ENCODE measurements around the gene WARS2. TPM values are rescaled to one million over a fixed set of nuclear protein-coding genes. Genes with fewer than 3 reads are reported as not detected.

Gene WARS2
- total and polyA plus RNA-seq, 3 experiments from 2014 or later: 15.5 to 19.4 (median 18.1) TPM

DNA sequence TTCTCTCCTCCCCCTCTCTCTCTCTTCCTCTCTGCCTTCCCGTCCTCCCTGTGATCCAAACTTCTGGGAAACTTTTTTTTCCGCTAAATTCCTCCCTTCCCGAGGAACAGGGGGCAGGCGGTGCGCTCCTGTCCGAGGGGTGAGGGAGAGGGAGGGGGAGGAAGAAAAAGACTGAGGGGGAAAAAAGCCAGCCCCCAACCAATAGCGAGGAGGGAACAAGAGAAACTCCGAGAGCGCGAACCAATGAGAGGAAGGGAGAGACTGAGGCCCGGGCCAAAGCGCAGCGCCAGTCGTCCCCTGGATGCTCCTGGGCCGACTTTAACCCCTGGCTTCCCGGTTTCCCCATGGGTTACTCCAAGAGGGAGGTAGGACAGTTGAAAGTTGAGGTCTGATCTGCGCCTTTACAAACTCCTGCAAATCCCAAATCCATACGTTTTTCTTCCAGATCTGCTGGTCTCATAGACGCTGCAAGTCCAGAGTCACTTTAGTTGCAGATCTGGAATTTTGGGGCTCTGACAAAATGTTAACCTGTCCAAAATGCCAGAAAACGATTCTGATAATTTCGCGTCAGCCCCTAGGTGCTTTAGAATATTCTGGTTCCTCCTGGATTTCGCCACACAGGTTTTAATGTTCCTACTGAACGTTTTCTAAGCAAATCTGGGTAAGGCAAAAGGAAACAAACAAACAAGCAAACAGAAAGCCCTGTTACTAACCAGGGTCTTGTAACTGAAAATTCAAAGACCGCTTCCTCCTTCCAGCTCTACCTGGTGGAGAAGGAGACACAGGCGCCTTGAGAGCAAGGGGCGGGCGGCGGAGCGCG, 152.1 kb downstream of the WARS2 start, which contains the start of gene TBX15:
Gene TBX15 (minus strand): TSS at position 158 of the 820 bp plus-strand sequence. CDS start 548 bp downstream, outside the sequence.
- CTCF ChIA-PET: no interaction called here

DNA sequence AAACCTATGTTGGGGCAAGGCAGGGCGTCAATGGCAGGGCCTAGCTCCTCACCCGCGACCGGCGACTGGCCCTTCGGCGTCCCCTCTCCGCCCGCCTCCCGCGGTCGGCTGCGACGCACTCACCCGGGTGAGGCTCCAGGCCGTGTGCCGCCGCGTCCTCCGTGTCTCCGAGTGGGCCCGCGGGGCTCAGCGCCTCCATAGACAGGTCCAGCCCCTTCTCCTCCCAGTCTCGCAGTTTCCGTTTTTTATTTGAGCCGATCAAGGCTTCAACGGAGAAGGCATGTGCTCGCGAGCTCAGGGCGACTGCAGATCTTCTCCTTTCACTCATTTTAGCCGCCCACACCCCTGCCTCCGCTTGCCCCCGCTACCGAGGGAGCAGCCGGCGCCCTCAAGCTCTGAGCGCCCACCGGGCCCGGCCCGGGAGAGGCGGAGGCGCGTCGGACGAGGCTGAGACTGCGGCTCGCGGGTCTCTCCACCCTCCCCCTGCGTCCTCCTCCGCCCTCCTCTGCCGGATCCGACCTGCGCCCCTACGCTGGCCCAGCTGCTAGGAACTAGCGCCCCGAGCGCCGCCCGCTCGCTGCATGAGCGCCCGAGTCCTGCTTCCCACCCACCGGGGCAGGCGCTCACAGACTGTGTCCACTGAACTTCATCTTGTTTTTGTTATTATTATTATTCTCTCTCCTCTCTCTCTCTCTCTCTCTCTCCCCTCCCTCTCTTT, 152.8 kb downstream of the WARS2 start:
- Mint-ChIP-seq H3K9me3 (peaks cover 0 to 51% (median 41%) of the 10 kb centered on the region in 5 donors), H3K27me3 (peaks cover 87 to 96% of the 10 kb centered on the region in 2 donors), H3K4me3 (peak overlapping the region in 2 of 7 donors; percentile 50 to 63), H3K27ac (no peak overlapping the region), H3K36me3 (peaks cover 0 to 9% (median 0%) of the 10 kb centered on the region in 3 donors), H3K4me1 (peaks cover 18 to 23% (median 20%) of the 10 kb centered on the region in 3 donors)
- no peak for DNase-seq
- Histone ChIP-seq H3K4me3 (ENCODE audit: low read length) (no peak overlapping the region), H3K4me1 (ENCODE audit: insufficient read depth, low read length) (no peaks in the 10 kb centered on the region), H3K9me3 (ENCODE audit: low read length) (no peaks in the 10 kb centered on the region), H3K36me3 (ENCODE audit: insufficient read depth, low read length) (no peaks in the 10 kb centered on the region), H3K27ac (ENCODE audit: low read depth, low read length) (no peak overlapping the region), H3K27me3 (ENCODE audit: insufficient read depth, low read length, poor library complexity, severe bottlenecking) (peaks cover 60% of the 10 kb centered on the region)
- ChIA-PET POLR2A (no interaction called here), CTCF (no interaction called here)

More for the DNA sequence above, 152.1 kb downstream of the WARS2 start, which contains the start of gene TBX15:
- H3K27me3 ChIP-seq (ENCODE audit: insufficient read depth, low read length, poor library complexity, severe bottlenecking): peaks cover 53% of the 10 kb centered on the region
- H3K4me1 Mint-ChIP-seq: peaks cover 18 to 23% (median 20%) of the 10 kb centered on the region in 3 donors
- POLR2A ChIA-PET: no interaction called here
- H3K27ac ChIP-seq (ENCODE audit: low read depth, low read length): no peak within 1 kb of the TSS
- H3K4me1 ChIP-seq (ENCODE audit: insufficient read depth, low read length): no peaks in the 10 kb centered on the region
- H3K36me3 ChIP-seq (ENCODE audit: insufficient read depth, low read length): no peaks in the 10 kb centered on the region
- peaks cover 0 to 47% (median 37%) of the 10 kb centered on the region in 5 donors for H3K9me3 Mint-ChIP-seq
- H3K27ac Mint-ChIP-seq: no peak within 1 kb of the TSS
- peak within 1 kb of the TSS in 5 of 7 donors; percentile 23 to 63 (median 50) for H3K4me3 Mint-ChIP-seq
- H3K27me3 Mint-ChIP-seq: peaks cover 85 to 91% of the 10 kb centered on the region in 2 donors
- peaks cover 0 to 9% (median 0%) of the 10 kb centered on the region in 3 donors for H3K36me3 Mint-ChIP-seq
- no peaks in the 10 kb centered on the region for H3K9me3 ChIP-seq (ENCODE audit: low read length)
- H3K4me3 ChIP-seq (ENCODE audit: low read length): no peak within 1 kb of the TSS
- no peak for DNase-seq

DNA sequence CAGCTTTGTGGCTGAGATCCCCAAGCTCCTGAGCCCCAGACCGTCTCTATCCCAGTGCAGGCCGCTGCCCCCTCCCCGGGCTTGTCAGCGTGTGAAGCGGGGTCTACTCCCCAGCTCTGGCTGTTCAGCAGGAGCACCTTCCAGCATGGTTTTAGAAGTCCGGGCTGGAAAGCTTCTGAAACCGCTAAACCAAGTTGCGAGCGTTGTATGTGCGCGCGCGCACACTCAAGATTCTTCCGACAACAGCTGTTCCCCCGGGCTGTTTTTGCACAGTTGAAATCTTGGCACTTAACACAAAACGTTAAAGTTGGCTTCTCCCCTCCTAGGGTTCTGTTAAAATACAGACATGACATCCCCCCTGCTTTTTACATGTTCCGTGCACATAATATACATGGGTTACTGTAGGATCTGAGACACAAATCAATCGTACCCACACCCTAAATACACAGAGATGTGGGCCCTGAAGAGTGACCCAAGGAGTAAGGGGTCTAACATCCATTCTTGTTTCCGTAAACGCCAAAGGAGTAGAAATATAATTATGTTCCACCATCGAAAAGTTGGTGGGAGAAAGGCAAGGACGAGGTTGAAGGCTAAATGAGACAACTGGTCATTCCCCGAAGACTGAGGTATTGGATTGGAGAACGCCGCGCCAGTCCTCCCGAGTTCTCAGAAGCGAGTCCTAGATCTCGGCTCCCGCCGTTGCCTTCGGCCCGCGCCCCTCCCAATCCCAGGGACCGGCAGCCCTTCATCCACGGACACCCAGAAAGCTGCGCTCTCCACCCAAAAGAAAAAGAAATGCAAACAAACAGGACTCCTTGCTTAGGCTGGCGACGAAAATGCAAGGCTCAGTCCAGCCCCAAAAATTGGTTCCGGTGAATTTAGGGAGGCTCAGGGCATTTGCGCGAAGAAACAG, 153.6 kb downstream of the WARS2 start:
- H3K4me1 Mint-ChIP-seq: peaks cover 17 to 23% (median 20%) of the 10 kb centered on the region in 3 donors
- no peaks in the 10 kb centered on the region for H3K4me1 ChIP-seq (ENCODE audit: insufficient read depth, low read length)
- peaks cover 0 to 9% (median 0%) of the 10 kb centered on the region in 3 donors for H3K36me3 Mint-ChIP-seq
- no peaks in the 10 kb centered on the region for H3K9me3 ChIP-seq (ENCODE audit: low read length)
- peaks cover 60% of the 10 kb centered on the region for H3K27me3 ChIP-seq (ENCODE audit: insufficient read depth, low read length, poor library complexity, severe bottlenecking)
- H3K9me3 Mint-ChIP-seq: peaks cover 0 to 45% (median 41%) of the 10 kb centered on the region in 5 donors
- peaks cover 86 to 96% of the 10 kb centered on the region in 2 donors for H3K27me3 Mint-ChIP-seq
- no peaks in the 10 kb centered on the region for H3K36me3 ChIP-seq (ENCODE audit: insufficient read depth, low read length)
- CTCF ChIA-PET: no interaction called here
- POLR2A ChIA-PET: no interaction called here
- H3K27ac ChIP-seq (ENCODE audit: low read depth, low read length): no peak overlapping the region
- peak overlapping the region in 6 of 7 donors; percentile 23 to 63 (median 50) for H3K4me3 Mint-ChIP-seq
- DNase-seq: no peak
- no peak overlapping the region for H3K4me3 ChIP-seq (ENCODE audit: low read length)
- peak overlapping the region in 1 of 8 donors; percentile 9 for H3K27ac Mint-ChIP-seq

DNA sequence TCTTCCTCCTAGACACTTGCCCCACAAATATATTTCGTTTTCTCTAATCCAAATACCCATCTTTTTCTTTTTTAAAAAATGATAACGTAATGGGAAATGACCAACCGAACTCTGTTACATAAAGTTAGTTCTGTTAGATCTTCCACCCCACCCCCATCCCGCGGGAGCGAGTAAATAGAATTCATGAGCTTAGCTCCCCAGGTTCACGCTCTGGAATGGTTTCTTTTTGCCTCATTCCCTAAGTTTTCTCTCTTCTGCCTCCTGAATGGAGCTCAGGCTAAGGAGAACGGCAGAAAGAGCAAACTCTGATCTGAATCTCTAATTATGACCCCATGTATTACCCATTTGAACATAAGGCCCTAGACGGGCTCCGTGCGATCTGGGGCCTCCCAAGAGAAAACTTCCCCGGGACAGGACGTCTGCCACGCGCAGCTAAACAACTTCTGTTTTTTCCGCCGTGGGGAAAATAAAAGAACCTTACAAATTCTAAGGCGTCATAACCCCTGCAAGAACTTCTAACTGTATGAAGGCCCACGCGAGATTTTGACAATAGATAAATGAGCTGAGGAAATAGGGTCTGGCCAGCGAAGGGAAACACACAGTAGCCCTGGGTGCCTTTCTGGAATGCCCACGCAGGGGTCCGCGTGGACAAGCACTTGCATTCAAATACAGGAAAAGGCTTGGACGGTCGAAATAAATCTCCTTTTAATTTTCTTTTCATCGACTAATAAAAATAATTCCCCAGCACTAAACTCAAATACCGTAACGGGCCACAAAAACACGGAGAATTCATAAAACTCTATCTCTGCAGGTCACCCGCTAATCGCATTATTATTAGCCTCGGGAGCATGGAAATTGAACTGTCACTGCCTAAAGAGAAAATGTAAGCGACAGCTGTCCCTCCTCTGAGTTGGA, 154.6 kb downstream of the WARS2 start:
- H3K27me3 Mint-ChIP-seq: peaks cover 81 to 96% of the 10 kb centered on the region in 2 donors
- peaks cover 17 to 23% (median 20%) of the 10 kb centered on the region in 3 donors for H3K4me1 Mint-ChIP-seq
- POLR2A ChIA-PET: no interaction called here
- H3K4me3 ChIP-seq (ENCODE audit: low read length): no peak overlapping the region
- peaks cover 0 to 44% (median 33%) of the 10 kb centered on the region in 5 donors for H3K9me3 Mint-ChIP-seq
- CTCF ChIA-PET: no interaction called here
- no peak overlapping the region for H3K27ac Mint-ChIP-seq
- H3K4me1 ChIP-seq (ENCODE audit: insufficient read depth, low read length): no peaks in the 10 kb centered on the region
- H3K36me3 Mint-ChIP-seq: peaks cover 0 to 4% (median 0%) of the 10 kb centered on the region in 3 donors
- H3K36me3 ChIP-seq (ENCODE audit: insufficient read depth, low read length): no peaks in the 10 kb centered on the region
- H3K27me3 ChIP-seq (ENCODE audit: insufficient read depth, low read length, poor library complexity, severe bottlenecking): peaks cover 56% of the 10 kb centered on the region
- no peaks in the 10 kb centered on the region for H3K9me3 ChIP-seq (ENCODE audit: low read length)
- DNase-seq: no peak
- H3K4me3 Mint-ChIP-seq: peak overlapping the region in 1 of 7 donors; percentile 23
- no peak overlapping the region for H3K27ac ChIP-seq (ENCODE audit: low read depth, low read length)

DNA sequence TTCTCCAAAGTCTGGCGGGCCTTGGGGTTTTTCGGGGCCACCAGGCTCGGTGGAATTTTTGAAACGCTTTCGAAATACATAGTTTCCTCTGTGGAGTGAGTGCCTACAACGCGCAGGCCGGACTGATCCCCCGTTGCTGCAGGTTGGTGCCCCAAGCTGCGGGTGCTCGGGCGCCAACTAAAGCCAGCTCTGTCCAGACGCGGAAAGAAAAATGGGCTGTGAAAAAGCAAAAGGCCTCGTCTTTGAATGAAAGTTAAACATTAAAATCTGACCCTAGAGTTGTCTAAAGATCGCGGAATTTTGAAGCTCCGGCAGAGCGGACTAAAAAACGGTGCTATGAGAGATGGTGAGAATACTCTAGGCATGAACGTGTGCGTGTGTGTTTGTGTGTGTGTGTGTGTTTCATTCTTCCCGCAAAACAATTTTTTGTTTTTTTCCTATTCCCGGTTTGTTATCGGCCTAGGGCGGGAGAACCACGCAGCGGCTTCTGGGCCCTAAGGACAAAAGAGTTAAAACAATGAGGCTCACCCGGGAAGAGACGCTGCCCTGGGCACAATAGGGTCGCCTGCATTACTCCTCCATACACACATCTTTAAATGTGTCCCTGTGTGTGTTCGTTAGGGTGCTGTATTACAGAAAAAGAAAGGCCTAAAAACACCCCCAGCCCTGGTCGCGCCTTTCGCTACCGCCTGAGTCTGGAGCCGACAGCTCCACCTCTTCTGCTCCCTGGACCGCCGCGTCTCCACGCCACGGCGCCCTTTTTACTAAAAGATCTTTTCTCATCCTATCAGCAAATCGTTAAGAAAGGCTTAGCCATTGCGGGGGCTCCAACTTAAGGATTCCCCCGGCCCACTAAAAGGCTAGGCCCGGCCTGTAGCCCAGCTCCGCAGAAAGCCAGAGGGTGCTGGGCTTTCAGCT, 155.5 kb downstream of the WARS2 start:
- Mint-ChIP-seq H3K4me3 (peak overlapping the region in 4 of 7 donors; percentile 41 to 60 (median 54)), H3K36me3 (peaks cover 0 to 4% (median 0%) of the 10 kb centered on the region in 3 donors)
- POLR2A ChIA-PET: no interaction called here

DNA sequence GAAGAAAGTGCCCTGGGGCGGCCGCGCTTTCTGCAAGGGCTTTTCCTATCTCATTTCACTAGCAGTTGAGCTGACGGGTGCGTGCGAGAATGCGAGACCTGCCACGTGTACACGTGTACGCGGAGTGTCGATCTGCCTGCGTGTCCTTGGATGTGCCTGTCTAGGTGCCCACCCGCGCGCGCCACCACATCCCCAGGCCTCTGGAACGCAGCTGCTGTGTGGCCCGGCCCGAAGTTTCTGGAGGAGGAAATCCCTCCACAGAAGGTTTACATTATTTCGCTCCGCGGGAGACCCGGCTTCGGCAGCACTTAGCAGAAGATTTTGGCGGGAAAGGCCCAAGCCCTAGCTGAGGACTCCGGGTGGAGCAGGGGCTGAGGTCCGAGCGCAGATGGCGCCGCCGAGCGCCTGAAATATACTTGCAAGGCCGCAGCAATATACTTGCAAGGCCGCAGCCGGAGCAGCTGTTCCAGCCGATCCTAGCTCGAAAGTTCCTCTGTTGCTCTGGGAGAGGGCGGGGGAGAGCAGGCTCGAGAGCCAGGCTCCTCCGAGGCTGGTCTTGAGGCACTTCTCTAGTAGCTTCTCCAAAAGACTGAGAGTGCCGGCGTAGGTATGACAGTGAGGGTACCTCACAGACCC, 156.2 kb downstream of the WARS2 start:
- no peak overlapping the region for H3K4me3 ChIP-seq (ENCODE audit: low read length)
- no peaks in the 10 kb centered on the region for H3K9me3 ChIP-seq (ENCODE audit: low read length)
- peaks cover 51% of the 10 kb centered on the region for H3K27me3 ChIP-seq (ENCODE audit: insufficient read depth, low read length, poor library complexity, severe bottlenecking)
- Mint-ChIP-seq H3K27ac (no peak overlapping the region), H3K4me3 (peak overlapping the region in 1 of 7 donors; percentile 54), H3K36me3 (peaks cover 0 to 4% (median 0%) of the 10 kb centered on the region in 3 donors), H3K27me3 (peaks cover 79 to 93% of the 10 kb centered on the region in 2 donors), H3K9me3 (peaks cover 0 to 52% (median 39%) of the 10 kb centered on the region in 5 donors), H3K4me1 (peaks cover 19 to 28% (median 27%) of the 10 kb centered on the region in 3 donors)
- no peaks in the 10 kb centered on the region for H3K36me3 ChIP-seq (ENCODE audit: insufficient read depth, low read length)
- ChIA-PET POLR2A (no interaction called here), CTCF (no interaction called here)
- no peaks in the 10 kb centered on the region for H3K4me1 ChIP-seq (ENCODE audit: insufficient read depth, low read length)
- no peak overlapping the region for H3K27ac ChIP-seq (ENCODE audit: low read depth, low read length)
- no peak for DNase-seq

More for the DNA sequence above, 155.5 kb downstream of the WARS2 start:
- CTCF ChIA-PET: no interaction called here
- Histone ChIP-seq H3K9me3 (ENCODE audit: low read length) (no peaks in the 10 kb centered on the region), H3K27me3 (ENCODE audit: insufficient read depth, low read length, poor library complexity, severe bottlenecking) (peaks cover 50% of the 10 kb centered on the region), H3K36me3 (ENCODE audit: insufficient read depth, low read length) (no peaks in the 10 kb centered on the region), H3K4me1 (ENCODE audit: insufficient read depth, low read length) (no peaks in the 10 kb centered on the region), H3K4me3 (ENCODE audit: low read length) (no peak overlapping the region), H3K27ac (ENCODE audit: low read depth, low read length) (no peak overlapping the region)
- Mint-ChIP-seq H3K27ac (no peak overlapping the region), H3K9me3 (peaks cover 0 to 48% (median 37%) of the 10 kb centered on the region in 5 donors), H3K27me3 (peaks cover 80 to 96% of the 10 kb centered on the region in 2 donors), H3K4me1 (peaks cover 18 to 24% (median 23%) of the 10 kb centered on the region in 3 donors)
- DNase-seq: no peak
